Large intestine (tissue), 3 donors: ENCODE results near the gene ZBTB7B. TPM values are rescaled to one million over a fixed set of nuclear protein-coding genes. Genes with fewer than 3 reads are reported as not detected.

ENCODE experiments used
- DNase-seq, 2 donors: peaks; one replicate each; pipeline versions ENCODE4 v3.0.0 to v3.0.0-alpha.2; 2013
- H3K27ac ChIP-seq: one replicate; pipeline ENCODE4 v1.5.1; 2013; ENCODE audit warnings: low read length
- H3K27me3 ChIP-seq: 2 replicates; pipeline ENCODE4 v1.6.1; 2013; ENCODE audit warnings: low read length; ENCODE audit not compliant: control insufficient read depth, insufficient read depth
- H3K36me3 ChIP-seq: 2 replicates; pipeline ENCODE4 v1.6.1; 2013; ENCODE audit warnings: low read length; ENCODE audit not compliant: control insufficient read depth, insufficient read depth
- H3K4me1 ChIP-seq: one replicate; pipeline ENCODE4 v1.6.1; 2013; ENCODE audit warnings: low read length; ENCODE audit not compliant: control insufficient read depth, insufficient read depth
- H3K4me3 ChIP-seq: one replicate; pipeline ENCODE4 v1.5.1; 2013; ENCODE audit warnings: low read length
- H3K9me3 ChIP-seq: one replicate; pipeline ENCODE4 v1.6.1; 2013; ENCODE audit warnings: mild to moderate bottlenecking, low read depth, low read length, moderate library complexity; ENCODE audit not compliant: control insufficient read depth
- WGBS: methylation state at CpG from one replicate; pipeline ENCODE4 v1.1.5; 2013; ENCODE audit warnings: low lambda C conversion rate; ENCODE audit not compliant: insufficient coverage; 5-methylcytosine and 5-hydroxymethylcytosine counted together
- polyA plus RNA-seq: library from polyadenylated mRNA; unstranded; fragments of 120-200 nt; gene quantifications from one replicate; pipeline ENCODE4 v1.2.1, GENCODE V29; 2013

The ZBTB7B gene
- polyA plus RNA-seq, 1 donor: 45.1 TPM

DNA sequence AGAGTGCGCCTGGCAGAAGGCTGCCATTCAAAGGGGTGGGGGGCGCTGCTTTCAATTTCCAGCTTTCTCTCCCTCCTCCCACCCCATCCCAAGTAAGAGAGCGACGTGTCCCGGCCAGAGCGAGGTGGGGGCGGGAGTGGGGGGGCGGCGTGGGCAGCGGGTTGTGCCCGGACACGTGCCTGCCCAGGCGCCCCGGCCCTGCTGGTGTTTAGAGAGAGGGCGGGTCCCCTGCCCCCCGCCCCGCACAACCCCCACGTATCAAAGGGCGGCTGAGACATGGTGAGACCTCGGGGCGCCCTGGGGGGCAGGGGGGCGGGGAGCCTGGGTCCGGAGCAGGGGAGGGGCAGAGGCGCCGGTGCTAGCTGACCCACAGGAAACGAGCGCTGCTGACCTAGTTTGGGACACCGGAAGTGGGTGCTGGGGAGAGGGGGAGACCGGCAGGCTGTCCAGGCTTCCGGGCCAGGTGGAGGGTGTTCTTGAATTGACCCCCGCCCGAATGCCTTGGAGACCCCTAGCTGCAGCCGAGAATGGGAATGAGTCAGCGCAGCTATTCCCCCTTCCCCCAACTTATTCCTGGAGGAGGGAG, 1.3 kb downstream of the ZBTB7B start:
- Histone ChIP-seq H3K27me3 (no peaks in the 10 kb centered on the region), H3K4me3 (peak overlapping the region; percentile 94), H3K9me3 (peaks cover 2% of the 10 kb centered on the region), H3K4me1 (peaks cover 60% of the 10 kb centered on the region), H3K27ac (peak overlapping the region; percentile 85), H3K36me3 (peaks cover 10% of the 10 kb centered on the region)
- peak; percentile 56 to 80 for DNase-seq
- WGBS: no CpG with 5 or more reads among the region's 34 CpGs

DNA sequence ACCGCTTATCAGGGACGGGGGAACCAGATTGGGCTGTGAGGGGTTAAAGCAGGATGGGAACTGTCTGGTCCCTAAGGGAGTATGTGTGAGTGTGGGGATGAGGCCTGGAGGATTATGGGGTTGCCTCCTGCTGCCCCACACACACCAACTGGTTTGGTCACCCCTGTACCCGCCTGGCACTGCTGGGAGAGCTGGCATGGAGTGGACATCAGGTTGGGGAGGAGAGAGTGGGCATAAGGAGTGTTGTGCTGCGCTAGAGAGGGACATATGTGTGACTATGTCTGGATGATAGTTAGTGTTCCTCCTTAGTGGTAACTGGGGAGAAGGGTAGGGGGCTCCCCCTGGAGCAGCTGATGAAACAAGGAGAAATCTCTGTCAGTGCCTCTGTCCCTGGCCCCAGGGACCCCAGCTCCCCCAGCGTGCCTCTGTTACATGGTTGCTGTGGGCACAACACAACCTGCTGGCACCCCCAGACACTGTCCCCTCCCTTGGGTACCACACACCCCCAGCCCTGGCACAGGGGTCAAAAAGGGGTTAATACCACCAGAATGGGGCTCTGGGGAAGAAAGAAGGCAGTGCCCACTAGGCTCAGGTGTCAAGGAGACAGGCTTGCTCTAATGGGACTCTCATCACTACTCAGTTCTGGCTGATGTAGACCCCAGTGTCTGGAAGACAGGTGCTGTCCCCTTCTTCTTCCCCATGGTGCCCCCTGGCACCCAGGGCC, 1.9 kb downstream of the ZBTB7B start:
- peaks cover 10% of the 10 kb centered on the region for H3K36me3 ChIP-seq
- no peaks in the 10 kb centered on the region for H3K9me3 ChIP-seq
- no CpG with 5 or more reads among the region's 5 CpGs for WGBS
- peaks cover 61% of the 10 kb centered on the region for H3K4me1 ChIP-seq
- no peak for DNase-seq
- peak overlapping the region; percentile 85 for H3K27ac ChIP-seq
- H3K27me3 ChIP-seq: no peaks in the 10 kb centered on the region
- peak overlapping the region; percentile 94 for H3K4me3 ChIP-seq

DNA sequence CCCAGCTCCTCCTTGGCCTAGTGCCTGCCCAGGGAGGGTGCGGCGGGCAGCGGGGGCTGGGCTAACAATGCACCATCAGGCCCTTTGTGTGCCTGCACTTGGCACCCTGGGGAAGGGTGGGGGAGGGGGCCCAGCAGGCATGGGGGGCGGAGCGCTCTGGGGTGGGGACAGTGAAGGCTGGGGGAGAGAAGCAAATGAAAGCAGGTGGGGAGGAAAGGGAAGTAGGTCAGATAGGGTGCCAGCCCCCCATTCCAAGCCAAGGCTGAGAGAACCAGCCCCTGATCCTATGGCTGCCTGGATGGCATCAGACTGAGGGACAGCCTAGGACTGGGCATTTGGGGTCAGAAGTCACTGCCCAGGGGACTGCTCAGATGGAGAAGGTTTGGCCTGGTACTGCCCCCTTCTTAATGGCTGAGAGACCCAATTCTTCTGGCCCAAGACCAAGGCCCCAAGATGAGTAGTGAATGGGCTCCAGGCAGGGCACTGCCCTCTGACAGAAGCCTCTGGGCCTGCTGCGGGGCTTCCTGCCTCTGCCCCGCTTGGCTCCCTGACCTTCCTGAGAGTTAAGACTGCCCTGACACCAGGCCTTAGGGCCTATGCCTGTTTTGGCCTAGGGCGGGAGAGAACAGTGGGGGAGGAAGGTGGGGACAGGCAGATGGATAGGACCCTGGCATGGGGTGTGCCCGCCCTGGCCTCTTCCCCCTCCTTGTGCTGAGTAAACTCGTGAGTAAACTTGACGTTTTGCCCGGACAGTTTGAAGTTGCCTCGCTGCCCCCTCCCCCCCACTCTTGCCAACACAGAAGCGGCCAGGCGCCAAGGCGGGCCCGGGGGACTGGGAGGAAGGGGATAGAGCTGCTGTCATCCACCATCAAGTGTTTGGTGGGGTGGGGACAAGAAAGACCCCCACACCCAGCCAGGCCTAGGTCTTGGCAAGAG, 2.7 kb downstream of the ZBTB7B start:
- Histone ChIP-seq H3K4me1 (peaks cover 62% of the 10 kb centered on the region), H3K27me3 (no peaks in the 10 kb centered on the region), H3K4me3 (peak overlapping the region; percentile 94), H3K36me3 (peaks cover 10% of the 10 kb centered on the region), H3K9me3 (no peaks in the 10 kb centered on the region), H3K27ac (peak overlapping the region; percentile 85)
- no CpG with 5 or more reads among the region's 17 CpGs for WGBS
- DNase-seq: peak in 1 of 2 donors; percentile 33

DNA sequence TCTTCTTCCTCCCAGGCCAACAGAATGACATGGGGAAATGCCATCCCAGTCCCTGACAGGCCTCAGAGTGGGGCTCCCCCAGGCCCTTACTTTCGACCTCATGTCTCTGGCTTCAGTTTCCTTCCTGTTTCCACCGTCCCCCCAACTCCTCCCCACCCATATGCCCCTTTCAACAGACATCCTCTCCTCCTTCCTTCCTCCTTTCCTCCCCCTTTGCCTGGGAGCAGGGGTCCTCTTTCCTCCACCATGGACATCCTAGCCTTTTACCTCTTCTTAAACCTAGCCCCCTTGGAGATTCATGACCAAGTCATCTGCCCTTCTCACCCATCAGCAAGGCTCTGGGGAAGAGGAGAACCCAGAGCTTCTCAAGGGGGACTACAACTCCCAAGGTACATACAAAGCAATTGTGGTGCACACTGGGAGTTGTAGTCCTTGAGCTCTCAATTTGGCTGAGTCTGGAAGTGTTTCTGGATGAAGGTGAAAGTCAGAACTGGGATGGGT, 4.0 kb downstream of the ZBTB7B start:
- DNase-seq: peak in 1 of 2 donors; percentile 44
- H3K27me3 ChIP-seq: no peaks in the 10 kb centered on the region
- WGBS: no CpG with 5 or more reads among the region's 2 CpGs
- H3K9me3 ChIP-seq: no peaks in the 10 kb centered on the region
- peak overlapping the region; percentile 69 for H3K27ac ChIP-seq
- H3K36me3 ChIP-seq: peaks cover 18% of the 10 kb centered on the region
- no peak overlapping the region for H3K4me3 ChIP-seq
- H3K4me1 ChIP-seq: peaks cover 75% of the 10 kb centered on the region

DNA sequence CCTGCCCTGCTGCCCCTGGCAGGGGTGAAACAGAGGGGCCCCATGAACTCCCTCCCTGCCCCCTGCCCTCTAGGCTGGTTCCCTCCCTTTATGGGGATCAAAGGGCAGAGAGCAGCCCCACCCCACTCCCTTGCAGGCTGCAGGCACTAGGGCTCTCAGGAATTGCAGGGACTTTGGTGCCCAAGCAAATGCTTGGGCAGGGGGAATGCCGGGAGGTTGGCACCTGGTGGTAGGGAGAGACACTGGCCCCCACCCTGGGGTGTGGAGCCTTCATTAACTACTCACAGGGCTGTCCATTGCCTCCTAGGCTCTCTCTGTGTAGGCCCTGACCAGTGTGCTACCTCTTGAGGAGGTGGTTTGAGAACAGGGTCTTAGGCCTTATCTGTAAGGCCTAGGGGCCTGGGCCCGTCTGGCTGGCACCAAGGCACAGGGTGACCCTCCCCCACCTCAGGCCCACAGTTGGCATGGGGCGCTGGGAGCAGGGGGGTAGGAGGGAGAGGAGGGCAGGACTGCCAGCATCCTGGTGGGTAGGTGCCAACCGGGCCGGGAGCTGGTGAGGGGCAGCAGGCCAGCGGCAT, 4.7 kb downstream of the ZBTB7B start:
- DNase-seq: peak; percentile 78 to 88
- Histone ChIP-seq H3K9me3 (no peaks in the 10 kb centered on the region), H3K27ac (peak overlapping the region; percentile 69), H3K4me3 (peak overlapping the region; percentile 25), H3K4me1 (peaks cover 82% of the 10 kb centered on the region), H3K27me3 (no peaks in the 10 kb centered on the region), H3K36me3 (peaks cover 23% of the 10 kb centered on the region)
- WGBS: no CpG with 5 or more reads among the region's 6 CpGs

DNA sequence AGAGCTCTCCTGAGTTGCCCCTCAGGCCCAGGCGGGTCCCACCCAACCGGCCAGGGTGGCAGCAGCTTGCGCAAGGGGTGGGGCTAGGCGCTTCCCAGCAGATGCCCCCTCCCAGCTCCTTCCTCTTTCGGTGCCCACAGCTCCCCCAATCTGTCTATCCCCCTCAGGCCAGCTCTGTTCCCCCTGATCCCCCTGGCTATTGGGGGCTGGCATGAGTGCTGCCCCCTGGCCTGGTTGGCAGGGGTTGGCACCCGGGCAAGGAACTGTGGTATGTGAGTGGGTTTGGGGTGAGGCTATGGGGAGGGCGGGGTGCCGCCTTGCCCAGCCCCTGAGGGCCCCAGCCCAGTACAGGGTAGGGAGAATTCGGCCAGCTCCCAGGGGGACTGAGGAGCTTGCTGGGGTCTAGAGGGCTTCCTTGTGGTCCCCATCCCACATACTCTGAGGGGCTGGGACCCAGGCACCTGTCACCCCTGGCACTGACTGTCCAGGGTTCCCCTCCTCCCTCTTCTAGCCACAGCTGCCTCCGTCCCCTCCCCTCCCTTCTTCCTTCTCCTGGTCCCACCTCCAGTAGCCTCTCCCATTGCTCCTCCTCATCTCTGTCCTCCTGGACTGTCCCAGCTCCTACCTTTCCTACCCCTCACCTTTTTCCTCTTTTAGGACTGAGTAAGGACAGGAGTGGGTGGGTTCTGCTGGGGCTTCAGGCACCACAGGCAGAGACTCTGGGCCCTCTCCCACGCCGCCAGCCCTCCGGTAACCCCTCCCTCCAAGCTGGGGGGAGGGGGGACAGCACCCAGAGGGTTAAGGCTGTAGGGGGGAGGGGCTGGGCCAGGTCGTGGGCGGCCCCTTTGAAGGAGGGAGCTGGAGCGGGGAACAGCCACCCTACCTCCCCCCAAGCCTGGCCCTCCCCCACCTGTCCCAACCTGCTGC, 5.7 kb downstream of the ZBTB7B start:
- peak overlapping the region; percentile 69 for H3K27ac ChIP-seq
- DNase-seq: peak in 1 of 2 donors; percentile 46
- H3K4me3 ChIP-seq: peak overlapping the region; percentile 25
- no peaks in the 10 kb centered on the region for H3K9me3 ChIP-seq
- H3K36me3 ChIP-seq: peaks cover 30% of the 10 kb centered on the region
- H3K4me1 ChIP-seq: peaks cover 91% of the 10 kb centered on the region
- 43% methylated on average over 1 of the region's 16 CpGs for WGBS
- H3K27me3 ChIP-seq: no peaks in the 10 kb centered on the region

DNA sequence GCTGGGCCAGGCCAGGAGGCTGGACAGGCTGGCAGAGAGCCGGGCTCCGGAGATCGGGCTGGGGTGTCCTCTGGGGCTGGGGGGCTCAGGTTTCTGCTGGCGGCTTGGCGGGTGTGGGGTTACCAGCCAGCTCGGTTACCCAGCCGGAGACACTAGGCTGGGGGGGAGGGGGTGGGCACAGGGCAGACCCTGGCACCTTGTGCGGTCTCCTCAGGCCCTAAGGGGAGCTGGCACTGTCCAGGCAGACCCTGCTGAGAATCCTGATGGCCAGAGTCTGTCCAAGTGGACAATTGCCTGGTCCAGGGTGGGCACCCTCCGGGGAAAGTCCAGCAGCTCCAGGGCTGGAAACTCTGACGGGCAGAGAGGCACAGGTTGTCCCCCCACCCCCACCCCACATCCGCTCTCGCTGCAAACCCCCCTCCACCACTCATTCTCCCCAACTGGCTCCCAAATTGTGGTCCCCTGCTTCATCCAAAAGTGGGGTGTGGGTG, 6.7 kb downstream of the ZBTB7B start:
- Histone ChIP-seq H3K4me3 (peak overlapping the region; percentile 25), H3K9me3 (no peaks in the 10 kb centered on the region), H3K27ac (peak overlapping the region; percentile 69), H3K27me3 (no peaks in the 10 kb centered on the region), H3K36me3 (peaks cover 38% of the 10 kb centered on the region), H3K4me1 (peaks cover 98% of the 10 kb centered on the region)
- no CpG with 5 or more reads among the region's 12 CpGs for WGBS
- no peak for DNase-seq

DNA sequence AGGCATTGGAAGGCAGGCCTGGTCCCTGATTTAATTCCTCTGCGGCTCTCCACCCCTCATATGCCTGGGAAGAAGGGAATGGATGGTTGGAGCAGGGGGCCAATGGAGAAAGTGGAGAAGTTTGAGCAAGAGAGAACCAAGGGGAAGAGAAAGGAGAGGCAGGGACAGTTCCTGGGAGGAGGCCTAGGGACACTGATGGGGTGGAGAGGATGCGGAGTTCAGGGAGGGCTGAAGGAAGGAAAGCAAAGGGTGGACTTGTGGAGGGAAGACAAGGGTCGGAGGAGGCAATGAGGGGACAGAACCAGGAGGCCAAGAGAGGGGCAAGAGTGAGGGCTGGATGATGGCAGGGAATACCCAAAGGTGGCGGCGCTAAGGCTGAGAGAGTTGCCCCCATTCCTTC, 7.1 kb downstream of the ZBTB7B start:
- no peak for DNase-seq
- no peak overlapping the region for H3K4me3 ChIP-seq
- no peaks in the 10 kb centered on the region for H3K9me3 ChIP-seq
- peaks cover 94% of the 10 kb centered on the region for H3K4me1 ChIP-seq
- H3K27me3 ChIP-seq: no peaks in the 10 kb centered on the region
- 100% methylated on average over 1 of the region's 5 CpGs for WGBS
- H3K27ac ChIP-seq: no peak overlapping the region
- H3K36me3 ChIP-seq: peaks cover 41% of the 10 kb centered on the region

DNA sequence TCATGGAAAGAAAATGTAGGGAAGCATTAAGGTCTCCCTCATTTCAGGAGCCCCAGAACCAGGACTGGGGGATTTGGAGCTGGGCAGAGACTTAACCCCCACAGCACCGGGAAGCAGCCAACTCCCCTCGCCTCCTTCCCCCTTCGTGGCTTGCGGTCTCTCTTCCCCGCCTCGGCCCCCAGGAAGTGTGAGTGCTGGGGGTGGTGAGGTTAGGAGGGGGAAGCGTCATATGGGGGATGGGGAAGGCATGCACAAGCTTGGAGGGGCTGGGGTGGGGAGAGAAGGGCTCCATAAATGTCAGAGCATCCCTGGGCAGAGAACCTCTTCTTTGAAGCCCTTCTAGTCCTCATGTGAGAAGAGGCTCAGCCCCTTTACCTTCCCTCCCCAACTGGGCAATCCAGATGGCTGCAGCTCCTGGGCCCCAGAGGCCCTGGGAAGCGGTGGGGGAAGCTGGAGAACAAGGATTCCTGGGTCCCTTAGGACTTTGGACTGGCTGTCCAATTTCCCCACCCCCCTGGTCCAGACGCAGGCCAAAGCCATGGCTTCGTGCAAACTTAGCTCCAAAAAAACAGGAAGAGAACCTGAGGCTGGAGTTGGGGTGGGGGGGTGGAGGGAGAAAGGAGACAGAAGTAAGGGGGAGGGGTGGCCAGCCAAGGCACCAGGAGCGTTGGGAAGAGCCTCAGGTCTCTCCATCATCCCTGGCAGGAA, 7.8 kb downstream of the ZBTB7B start:
- H3K27ac ChIP-seq: no peak overlapping the region
- no peak for DNase-seq
- no peak overlapping the region for H3K4me3 ChIP-seq
- no peaks in the 10 kb centered on the region for H3K9me3 ChIP-seq
- peaks cover 88% of the 10 kb centered on the region for H3K4me1 ChIP-seq
- WGBS: no CpG with 5 or more reads among the region's 11 CpGs
- H3K27me3 ChIP-seq: no peaks in the 10 kb centered on the region
- H3K36me3 ChIP-seq: peaks cover 46% of the 10 kb centered on the region
